Measurements from ENCODE around the gene KCTD18.

GRCh38 chr2:200477667-200478131, 32.2 kb downstream of the KCTD18 start:
- TF ChIP-seq, protein P1, sequence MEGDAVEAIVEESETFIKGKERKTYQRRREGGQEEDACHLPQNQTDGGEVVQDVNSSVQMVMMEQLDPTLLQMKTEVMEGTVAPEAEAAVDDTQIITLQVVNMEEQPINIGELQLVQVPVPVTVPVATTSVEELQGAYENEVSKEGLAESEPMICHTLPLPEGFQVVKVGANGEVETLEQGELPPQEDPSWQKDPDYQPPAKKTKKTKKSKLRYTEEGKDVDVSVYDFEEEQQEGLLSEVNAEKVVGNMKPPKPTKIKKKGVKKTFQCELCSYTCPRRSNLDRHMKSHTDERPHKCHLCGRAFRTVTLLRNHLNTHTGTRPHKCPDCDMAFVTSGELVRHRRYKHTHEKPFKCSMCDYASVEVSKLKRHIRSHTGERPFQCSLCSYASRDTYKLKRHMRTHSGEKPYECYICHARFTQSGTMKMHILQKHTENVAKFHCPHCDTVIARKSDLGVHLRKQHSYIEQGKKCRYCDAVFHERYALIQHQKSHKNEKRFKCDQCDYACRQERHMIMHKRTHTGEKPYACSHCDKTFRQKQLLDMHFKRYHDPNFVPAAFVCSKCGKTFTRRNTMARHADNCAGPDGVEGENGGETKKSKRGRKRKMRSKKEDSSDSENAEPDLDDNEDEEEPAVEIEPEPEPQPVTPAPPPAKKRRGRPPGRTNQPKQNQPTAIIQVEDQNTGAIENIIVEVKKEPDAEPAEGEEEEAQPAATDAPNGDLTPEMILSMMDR (IDR thresholded peaks at IDR 0.05; ENCODE audit: low read depth, low read length), result no peak
- no peak for TF ChIP-seq POLR2A (IDR thresholded peaks at IDR 0.05; ENCODE audit: extremely low read depth, insufficient read length)

Data from NB4 (cell line).